Cardiac fibroblast (primary cell): Measurements from ENCODE around the gene CFAP100.

Experiments used
- DNase-seq, 2 donors: peaks; one replicate each; pipeline versions ENCODE4 v3.0.0 to v3.0.0-alpha.2; 2010; ENCODE audit warnings: low read depth in 2 of 2
- H3K4me3 ChIP-seq, 2 donors: replicated peaks in 1 of 2; 1 replicate in 1 of 2; 2 replicates in 1 of 2; pipeline ENCODE4 v1.5.1; 2011; ENCODE audit warnings: low read depth in 2 of 2, low read length in 2 of 2, mild to moderate bottlenecking in 2 of 2, moderate library complexity in 1 of 2
- TF ChIP-seq, protein P1 (sequence below): IDR thresholded peaks from one replicate; pipeline ENCODE4 v1.5.1; 2011; ENCODE audit warnings: low read depth, mild to moderate bottlenecking, low read length, inconsistent platforms

Gene CFAP100

GRCh38 chr3:126349071-126349470 is 45.6 kb upstream of the CFAP100 start:
- TF ChIP-seq, protein P1, sequence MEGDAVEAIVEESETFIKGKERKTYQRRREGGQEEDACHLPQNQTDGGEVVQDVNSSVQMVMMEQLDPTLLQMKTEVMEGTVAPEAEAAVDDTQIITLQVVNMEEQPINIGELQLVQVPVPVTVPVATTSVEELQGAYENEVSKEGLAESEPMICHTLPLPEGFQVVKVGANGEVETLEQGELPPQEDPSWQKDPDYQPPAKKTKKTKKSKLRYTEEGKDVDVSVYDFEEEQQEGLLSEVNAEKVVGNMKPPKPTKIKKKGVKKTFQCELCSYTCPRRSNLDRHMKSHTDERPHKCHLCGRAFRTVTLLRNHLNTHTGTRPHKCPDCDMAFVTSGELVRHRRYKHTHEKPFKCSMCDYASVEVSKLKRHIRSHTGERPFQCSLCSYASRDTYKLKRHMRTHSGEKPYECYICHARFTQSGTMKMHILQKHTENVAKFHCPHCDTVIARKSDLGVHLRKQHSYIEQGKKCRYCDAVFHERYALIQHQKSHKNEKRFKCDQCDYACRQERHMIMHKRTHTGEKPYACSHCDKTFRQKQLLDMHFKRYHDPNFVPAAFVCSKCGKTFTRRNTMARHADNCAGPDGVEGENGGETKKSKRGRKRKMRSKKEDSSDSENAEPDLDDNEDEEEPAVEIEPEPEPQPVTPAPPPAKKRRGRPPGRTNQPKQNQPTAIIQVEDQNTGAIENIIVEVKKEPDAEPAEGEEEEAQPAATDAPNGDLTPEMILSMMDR, result no peak
- no peak for DNase-seq
- H3K4me3 ChIP-seq, result no peak overlapping the region

- no peak for DNase-seq
- H3K4me3 ChIP-seq, result no peak overlapping the region
- TF ChIP-seq, protein P1, result no peak
Measured at GRCh38 chr3:126349611-126350501, 44.9 kb upstream of the CFAP100 start.

GRCh38 chr3:126350502-126351085 is 44.1 kb upstream of the CFAP100 start:
- TF ChIP-seq, protein P1, result no peak
- DNase-seq, result no peak
- no peak overlapping the region for H3K4me3 ChIP-seq

- no peak overlapping the region for H3K4me3 ChIP-seq
- TF ChIP-seq, protein P1, result no peak
- no peak for DNase-seq
Measured at GRCh38 chr3:126351086-126351770, 43.5 kb upstream of the CFAP100 start.

DNA sequence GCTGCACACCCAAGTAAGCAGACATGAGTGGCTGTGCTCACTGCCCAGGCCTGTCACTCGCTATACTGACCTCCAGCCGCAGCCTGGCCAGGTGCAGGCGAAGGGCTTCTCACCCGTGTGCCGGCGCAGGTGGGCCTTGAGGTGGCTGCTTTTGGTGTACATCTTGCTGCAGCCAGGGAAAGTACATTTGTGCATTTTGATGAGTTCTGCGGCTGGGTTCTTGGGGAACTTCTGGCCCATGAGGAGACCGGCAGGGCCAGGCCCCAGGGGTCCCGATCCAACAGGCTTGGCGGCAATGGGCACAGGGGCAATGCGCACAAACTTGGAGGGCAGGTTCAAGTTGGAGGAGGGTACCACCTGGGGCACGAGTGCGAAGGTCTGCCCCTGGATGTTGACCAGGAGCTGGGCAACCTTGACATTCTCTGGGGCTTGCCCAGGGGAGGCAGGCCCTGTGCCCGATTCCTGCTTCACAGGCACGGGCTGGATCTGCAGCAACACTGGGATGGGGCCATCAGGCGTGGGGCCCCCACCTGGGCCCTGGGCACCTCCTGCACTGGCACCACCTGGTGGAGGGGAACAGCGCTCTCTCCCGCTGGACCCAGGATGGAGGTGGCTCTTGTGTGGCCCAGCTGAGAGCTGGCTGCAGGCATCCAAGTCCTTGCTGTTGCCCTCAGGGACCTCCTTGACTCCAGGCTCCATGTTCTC is 42.8 kb upstream of the CFAP100 start:
- DNase-seq, result no peak
- no peak overlapping the region for H3K4me3 ChIP-seq
- TF ChIP-seq, protein P1, result no peak
